ENCODE measurements around the gene ARRB2.
A peak's percentile ranks its signal among the peaks of the same experiment; 100 is the strongest.
"Not testable (repeated sequence)": the region's sequence is repeated elsewhere in the genome, so short reads cannot be mapped to it uniquely, and the experiment has no call there.

The ARRB2 gene

DNA sequence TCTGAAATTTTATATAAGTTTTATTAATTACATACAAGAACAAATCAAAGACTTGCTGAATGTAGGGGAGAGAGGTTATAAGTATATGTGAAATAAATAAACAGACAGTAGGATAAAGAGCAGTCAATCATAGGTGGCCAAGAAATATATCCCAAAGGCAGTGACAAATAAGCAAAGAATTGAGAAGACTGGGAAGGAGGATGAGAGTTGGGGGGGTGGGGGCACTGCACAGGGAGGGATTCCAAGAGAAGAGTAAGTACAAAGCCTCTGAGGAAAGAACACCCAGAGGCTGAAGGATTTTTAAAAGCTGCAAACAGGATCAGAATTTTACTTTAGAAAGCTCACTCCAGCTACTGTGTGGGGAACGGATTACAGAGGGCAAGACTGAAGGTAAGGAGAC is 9.3 kb upstream of the ARRB2 start:
- peaks cover 7% of the 10 kb centered on the region; the same call in 1 of the 2 replicates for H3K4me1 ChIP-seq (ENCODE audit: control insufficient read depth, insufficient read depth, low read length)
- no peak overlapping the region for H3K9ac ChIP-seq (ENCODE audit: low read depth, low read length)
- no peak overlapping the region for H3K4me3 ChIP-seq (ENCODE audit: low read depth, low read length)
- H3K9me3 ChIP-seq (ENCODE audit: control insufficient read depth, insufficient read depth, low read length): no peaks in the 10 kb centered on the region
- H3K27me3 ChIP-seq (ENCODE audit: control insufficient read depth, insufficient read depth, low read length): no peaks in the 10 kb centered on the region
- peaks cover 28% of the 10 kb centered on the region for H3K36me3 ChIP-seq (ENCODE audit: control insufficient read depth, insufficient read depth, low read length)
- no peak overlapping the region for H3K27ac ChIP-seq (ENCODE audit: low read depth, low read length)

DNA sequence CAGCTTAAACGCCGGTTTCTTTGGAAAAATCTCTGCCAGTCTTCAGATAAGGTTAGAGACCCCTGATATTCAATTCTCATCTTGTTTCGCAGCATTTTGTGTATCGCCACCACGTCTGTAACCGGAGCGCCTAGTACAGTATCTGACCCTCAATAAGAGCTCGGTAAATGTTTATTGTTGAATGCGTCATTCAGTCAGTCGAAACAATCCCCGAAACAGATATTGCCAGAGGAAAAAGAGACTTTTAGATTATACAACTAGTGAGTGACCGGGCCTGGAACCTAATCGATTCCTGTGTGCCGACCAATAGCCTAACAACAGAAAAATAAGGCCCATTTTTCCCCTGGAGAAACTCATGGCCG is 7.1 kb upstream of the ARRB2 start:
- peak overlapping the region; percentile 90 for H3K9ac ChIP-seq (ENCODE audit: low read depth, low read length)
- no peaks in the 10 kb centered on the region for H3K9me3 ChIP-seq (ENCODE audit: control insufficient read depth, insufficient read depth, low read length)
- peaks cover 8% of the 10 kb centered on the region; the same call in 1 of the 2 replicates for H3K36me3 ChIP-seq (ENCODE audit: control insufficient read depth, insufficient read depth, low read length)
- H3K27me3 ChIP-seq (ENCODE audit: control insufficient read depth, insufficient read depth, low read length): no peaks in the 10 kb centered on the region
- peak overlapping the region; percentile 94 for H3K4me3 ChIP-seq (ENCODE audit: low read depth, low read length)
- peak overlapping the region; percentile 87 for H3K27ac ChIP-seq (ENCODE audit: low read depth, low read length)
- H3K4me1 ChIP-seq (ENCODE audit: control insufficient read depth, insufficient read depth, low read length): peaks cover 13% of the 10 kb centered on the region

DNA sequence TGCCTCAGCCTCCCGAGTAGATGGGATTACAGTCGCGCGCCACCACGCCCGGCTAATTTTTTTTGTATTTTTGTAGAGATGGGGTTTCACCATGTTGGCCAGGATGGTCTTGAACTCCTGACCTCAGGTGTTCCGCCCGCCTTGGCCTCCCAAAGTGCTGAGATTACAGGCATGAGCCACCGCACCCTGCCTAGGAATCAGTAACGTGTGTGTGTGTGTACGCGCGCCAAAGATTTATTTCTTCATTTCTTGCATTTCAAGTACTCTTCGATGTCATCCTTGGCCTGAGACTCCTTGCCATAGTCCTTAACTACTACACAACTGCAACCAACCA is 5.9 kb upstream of the ARRB2 start:
- H3K36me3 ChIP-seq (ENCODE audit: control insufficient read depth, insufficient read depth, low read length); H3K27me3 ChIP-seq (ENCODE audit: control insufficient read depth, insufficient read depth, low read length); H3K9me3 ChIP-seq (ENCODE audit: control insufficient read depth, insufficient read depth, low read length): not testable (repeated sequence)
- peaks cover 13% of the 10 kb centered on the region for H3K4me1 ChIP-seq (ENCODE audit: control insufficient read depth, insufficient read depth, low read length)
- H3K27ac ChIP-seq (ENCODE audit: low read depth, low read length): peak overlapping the region; percentile 87
- H3K9ac ChIP-seq (ENCODE audit: low read depth, low read length): peak overlapping the region; percentile 90
- peak overlapping the region; percentile 94; the same call in 1 of the 2 replicates for H3K4me3 ChIP-seq (ENCODE audit: low read depth, low read length)

DNA sequence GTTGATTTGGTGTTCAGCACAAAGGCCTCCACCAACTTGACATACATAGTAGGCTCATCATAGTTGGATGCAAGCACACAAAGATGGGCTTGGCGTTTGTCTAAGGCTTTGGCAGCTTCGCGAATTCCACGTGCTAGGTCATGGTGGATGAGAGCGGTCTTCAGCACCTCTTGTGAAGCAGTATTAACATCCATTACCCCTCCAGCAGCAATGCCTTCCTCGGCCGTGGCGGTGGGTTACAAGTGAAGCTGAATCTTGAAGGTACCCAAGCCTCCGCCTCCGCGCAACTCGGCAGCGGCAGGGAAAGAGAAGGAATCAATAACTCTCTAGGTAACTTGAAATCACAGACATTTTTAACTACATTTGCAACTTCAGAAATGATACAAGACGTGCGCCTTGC is 5.4 kb upstream of the ARRB2 start:
- Histone ChIP-seq H3K9me3 (ENCODE audit: control insufficient read depth, insufficient read depth, low read length) (no peaks in the 10 kb centered on the region), H3K27ac (ENCODE audit: low read depth, low read length) (no peak overlapping the region), H3K4me1 (ENCODE audit: control insufficient read depth, insufficient read depth, low read length) (peaks cover 16% of the 10 kb centered on the region), H3K27me3 (ENCODE audit: control insufficient read depth, insufficient read depth, low read length) (no peaks in the 10 kb centered on the region), H3K36me3 (ENCODE audit: control insufficient read depth, insufficient read depth, low read length) (peaks cover 3% of the 10 kb centered on the region; the same call in 1 of the 2 replicates), H3K9ac (ENCODE audit: low read depth, low read length) (no peak overlapping the region), H3K4me3 (ENCODE audit: low read depth, low read length) (peak overlapping the region; percentile 94; the same call in 1 of the 2 replicates)

DNA sequence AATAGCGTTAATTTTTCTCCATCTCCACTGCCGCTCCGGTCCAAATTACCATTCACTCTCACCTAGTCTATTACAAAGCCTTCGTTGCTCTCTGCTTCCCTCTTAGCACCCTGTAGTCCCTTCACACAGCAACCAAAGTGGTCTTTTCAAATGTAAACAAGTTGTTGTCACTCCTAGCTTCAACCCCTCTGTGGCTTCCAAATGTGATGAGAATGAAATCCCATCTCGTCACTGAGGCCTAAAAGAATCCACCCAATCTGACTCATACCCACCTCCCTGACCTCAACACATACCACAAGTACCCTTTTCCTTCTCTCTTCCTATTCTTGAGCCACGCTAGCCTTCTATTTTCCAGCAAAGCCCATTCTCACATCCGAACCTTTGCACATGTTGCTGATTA is 4.3 kb upstream of the ARRB2 start:
- H3K9ac ChIP-seq (ENCODE audit: low read depth, low read length): no peak overlapping the region
- H3K4me3 ChIP-seq (ENCODE audit: low read depth, low read length): no peak overlapping the region
- peaks cover 16% of the 10 kb centered on the region for H3K4me1 ChIP-seq (ENCODE audit: control insufficient read depth, insufficient read depth, low read length)
- H3K9me3 ChIP-seq (ENCODE audit: control insufficient read depth, insufficient read depth, low read length): no peaks in the 10 kb centered on the region
- H3K36me3 ChIP-seq (ENCODE audit: control insufficient read depth, insufficient read depth, low read length): peaks cover 3% of the 10 kb centered on the region; the same call in 1 of the 2 replicates
- H3K27ac ChIP-seq (ENCODE audit: low read depth, low read length): peak overlapping the region; percentile 73
- no peaks in the 10 kb centered on the region for H3K27me3 ChIP-seq (ENCODE audit: control insufficient read depth, insufficient read depth, low read length)

DNA sequence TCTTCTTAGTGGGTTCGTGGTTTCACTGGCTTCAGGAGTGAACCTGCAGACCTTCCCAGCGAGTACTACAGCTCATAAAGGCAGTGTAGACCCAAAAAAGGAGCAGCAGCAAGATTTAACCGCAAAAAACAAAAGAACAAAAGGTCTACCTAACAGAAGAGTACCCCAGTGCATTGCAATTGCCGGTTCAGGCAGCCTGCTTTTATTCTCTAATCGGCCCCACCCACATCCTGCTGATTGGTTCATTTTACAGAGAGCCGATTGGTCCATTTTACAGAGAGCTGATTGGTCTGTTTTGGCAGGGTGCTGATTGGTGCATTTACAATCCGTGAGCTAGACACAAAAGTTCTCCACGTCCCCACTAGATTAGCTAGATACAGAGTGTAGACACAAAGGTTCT is 2.0 kb upstream of the ARRB2 start:
- no peaks in the 10 kb centered on the region for H3K27me3 ChIP-seq (ENCODE audit: control insufficient read depth, insufficient read depth, low read length)
- H3K27ac ChIP-seq (ENCODE audit: low read depth, low read length): no peak overlapping the region
- no peak overlapping the region for H3K9ac ChIP-seq (ENCODE audit: low read depth, low read length)
- H3K4me3 ChIP-seq (ENCODE audit: low read depth, low read length): no peak overlapping the region
- no peaks in the 10 kb centered on the region for H3K9me3 ChIP-seq (ENCODE audit: control insufficient read depth, insufficient read depth, low read length)
- H3K4me1 ChIP-seq (ENCODE audit: control insufficient read depth, insufficient read depth, low read length): peaks cover 13% of the 10 kb centered on the region
- H3K36me3 ChIP-seq (ENCODE audit: control insufficient read depth, insufficient read depth, low read length): no peaks in the 10 kb centered on the region

DNA sequence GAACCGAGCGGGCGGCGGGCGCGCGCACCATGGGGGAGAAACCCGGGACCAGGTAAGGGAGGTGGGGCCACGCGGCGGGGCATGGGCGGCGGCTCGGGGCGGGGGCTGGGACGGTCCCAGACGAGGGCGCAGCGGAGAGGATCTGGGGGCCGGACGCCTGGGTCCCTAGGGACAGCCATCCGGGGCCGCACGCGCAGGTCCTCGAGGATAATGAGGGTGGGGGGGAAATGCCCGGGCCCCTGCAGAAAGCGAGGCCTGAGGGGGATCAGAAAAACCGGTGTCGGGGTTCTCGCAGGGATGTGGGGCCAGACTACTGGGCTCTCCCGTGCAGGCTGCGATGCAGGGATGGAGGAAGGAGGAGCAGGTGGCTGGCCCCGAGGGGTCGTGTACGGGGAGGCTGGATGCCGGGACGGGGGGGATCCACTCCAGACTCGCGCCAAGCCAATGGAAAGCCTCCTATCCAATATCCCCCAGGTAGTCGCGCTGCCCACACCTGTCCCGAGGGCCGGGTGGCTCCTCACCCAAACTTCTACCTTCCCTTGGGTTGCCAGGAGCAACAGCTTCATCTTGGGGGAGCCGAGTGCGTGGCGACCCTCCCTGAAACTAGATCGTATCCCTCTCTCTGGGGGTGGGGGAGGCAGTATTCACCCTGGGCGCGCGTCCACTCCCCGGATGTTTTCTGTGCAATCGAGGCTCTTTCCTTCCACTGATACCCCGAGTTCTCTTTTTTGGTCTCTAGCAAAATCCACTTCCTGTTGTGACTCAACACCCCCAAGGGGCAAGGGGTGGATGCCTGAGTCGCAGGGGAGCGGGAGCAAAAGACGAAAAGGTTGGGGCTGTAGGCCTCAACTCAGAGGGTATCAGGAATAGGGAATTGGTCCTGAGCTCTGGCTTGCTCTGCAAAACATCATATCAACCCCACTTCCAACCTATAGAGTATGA is 532 bp downstream of the ARRB2 start:
- H3K36me3 ChIP-seq (ENCODE audit: control insufficient read depth, insufficient read depth, low read length): peaks cover 11% of the 10 kb centered on the region
- peak overlapping the region; percentile 32; the same call in 1 of the 2 replicates for H3K9ac ChIP-seq (ENCODE audit: low read depth, low read length)
- no peaks in the 10 kb centered on the region for H3K27me3 ChIP-seq (ENCODE audit: control insufficient read depth, insufficient read depth, low read length)
- H3K4me3 ChIP-seq (ENCODE audit: low read depth, low read length): peak overlapping the region; percentile 68
- peak overlapping the region; percentile 74 for H3K27ac ChIP-seq (ENCODE audit: low read depth, low read length)
- H3K4me1 ChIP-seq (ENCODE audit: control insufficient read depth, insufficient read depth, low read length): peaks cover 13% of the 10 kb centered on the region
- H3K9me3 ChIP-seq (ENCODE audit: control insufficient read depth, insufficient read depth, low read length): no peaks in the 10 kb centered on the region

DNA sequence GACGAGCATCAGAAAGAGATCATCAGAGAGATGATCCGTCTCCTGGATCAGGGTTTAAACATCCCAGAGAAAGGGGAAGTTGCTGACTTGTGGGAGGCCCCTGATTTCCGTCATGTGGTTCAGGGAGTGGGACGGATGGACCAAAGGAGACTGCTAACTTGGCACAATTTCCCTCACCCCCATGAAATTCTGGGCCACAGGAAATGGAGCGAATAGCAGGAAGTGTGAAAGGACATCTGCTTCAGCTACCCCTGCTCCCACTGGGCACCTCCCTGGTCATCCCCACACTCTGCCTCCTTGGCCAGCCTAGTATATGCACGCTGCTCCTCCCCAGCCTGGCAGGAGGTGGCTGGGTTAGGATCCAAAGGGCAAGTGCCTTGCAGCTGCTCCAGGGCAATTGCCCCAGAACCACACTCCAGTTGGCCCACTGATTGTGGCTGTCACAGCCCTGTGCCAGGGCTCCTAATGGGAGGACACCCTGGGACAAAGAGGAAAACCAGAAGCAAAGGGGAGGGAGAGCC is 1.3 kb downstream of the ARRB2 start:
- H3K4me3 ChIP-seq (ENCODE audit: low read depth, low read length): peak overlapping the region; percentile 68
- H3K27ac ChIP-seq (ENCODE audit: low read depth, low read length): no peak overlapping the region
- no peaks in the 10 kb centered on the region for H3K27me3 ChIP-seq (ENCODE audit: control insufficient read depth, insufficient read depth, low read length)
- H3K9me3 ChIP-seq (ENCODE audit: control insufficient read depth, insufficient read depth, low read length): no peaks in the 10 kb centered on the region
- no peak overlapping the region for H3K9ac ChIP-seq (ENCODE audit: low read depth, low read length)
- H3K4me1 ChIP-seq (ENCODE audit: control insufficient read depth, insufficient read depth, low read length): peaks cover 8% of the 10 kb centered on the region
- H3K36me3 ChIP-seq (ENCODE audit: control insufficient read depth, insufficient read depth, low read length): peaks cover 14% of the 10 kb centered on the region

DNA sequence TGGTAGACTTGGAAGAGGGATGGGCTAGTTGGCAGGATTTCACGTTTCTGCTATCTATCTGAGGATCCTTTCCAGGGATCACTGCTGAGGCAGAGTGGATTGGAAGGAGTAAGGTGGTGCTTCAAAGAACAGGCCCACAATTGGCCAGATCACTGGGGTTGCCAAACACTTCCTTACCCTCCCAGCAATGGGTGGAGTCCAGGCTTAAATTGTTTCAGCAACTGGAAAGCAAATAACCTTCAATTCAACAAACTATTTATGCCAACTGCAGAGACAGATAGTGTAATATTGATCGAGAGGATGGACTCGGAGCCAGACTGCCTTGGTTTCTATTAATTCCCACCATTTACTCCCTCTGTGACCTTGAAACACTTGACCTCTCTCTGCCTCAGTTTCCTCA is 2.1 kb downstream of the ARRB2 start:
- Histone ChIP-seq H3K27ac (ENCODE audit: low read depth, low read length) (no peak overlapping the region), H3K4me1 (ENCODE audit: control insufficient read depth, insufficient read depth, low read length) (peaks cover 8% of the 10 kb centered on the region), H3K4me3 (ENCODE audit: low read depth, low read length) (no peak overlapping the region), H3K36me3 (ENCODE audit: control insufficient read depth, insufficient read depth, low read length) (peaks cover 21% of the 10 kb centered on the region), H3K9me3 (ENCODE audit: control insufficient read depth, insufficient read depth, low read length) (no peaks in the 10 kb centered on the region), H3K9ac (ENCODE audit: low read depth, low read length) (no peak overlapping the region), H3K27me3 (ENCODE audit: control insufficient read depth, insufficient read depth, low read length) (no peaks in the 10 kb centered on the region)

DNA sequence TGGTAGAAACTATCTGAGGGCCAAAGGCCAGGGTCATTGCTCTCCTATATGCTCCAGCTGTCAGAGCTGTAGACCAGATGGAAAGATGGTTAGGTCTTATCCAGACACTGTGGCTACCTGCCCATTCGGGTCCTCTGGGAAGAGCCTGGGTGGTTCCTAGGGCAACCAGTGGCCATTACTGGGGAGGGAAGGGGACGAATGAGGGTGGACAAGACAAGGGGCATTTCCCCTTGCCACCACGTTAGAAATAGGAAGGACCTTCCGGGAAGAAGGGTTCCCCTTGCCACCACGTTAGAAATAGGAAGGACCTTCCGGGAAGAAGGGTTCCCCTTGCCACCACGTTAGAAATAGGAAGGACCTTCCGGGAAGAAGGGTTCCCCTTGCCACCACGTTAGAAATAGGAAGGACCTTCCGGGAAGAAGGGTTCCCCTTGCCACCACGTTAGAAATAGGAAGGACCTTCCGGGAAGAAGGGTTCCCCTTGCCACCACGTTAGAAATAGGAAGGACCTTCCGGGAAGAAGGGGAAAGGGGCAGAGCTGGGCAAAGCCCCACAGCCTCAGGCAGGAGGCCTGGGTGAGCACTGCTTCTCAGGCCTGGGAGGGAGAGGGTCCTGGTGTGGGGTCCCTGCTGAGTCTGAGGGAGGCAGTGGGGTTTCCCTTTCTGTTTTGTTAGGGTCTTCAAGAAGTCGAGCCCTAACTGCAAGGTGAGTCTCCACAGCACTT is 4.1 kb downstream of the ARRB2 start:
- H3K27me3 ChIP-seq (ENCODE audit: control insufficient read depth, insufficient read depth, low read length); H3K9ac ChIP-seq (ENCODE audit: low read depth, low read length); H3K4me3 ChIP-seq (ENCODE audit: low read depth, low read length); H3K9me3 ChIP-seq (ENCODE audit: control insufficient read depth, insufficient read depth, low read length); H3K4me1 ChIP-seq (ENCODE audit: control insufficient read depth, insufficient read depth, low read length); H3K27ac ChIP-seq (ENCODE audit: low read depth, low read length): not testable (repeated sequence)
- peaks cover 38% of the 10 kb centered on the region for H3K36me3 ChIP-seq (ENCODE audit: control insufficient read depth, insufficient read depth, low read length)

All from HUES48 (cell line).